Measurements from ENCODE around the gene GVQW3.
A peak's percentile ranks its signal among the peaks of the same experiment; 100 is the strongest.

Gene GVQW3

DNA sequence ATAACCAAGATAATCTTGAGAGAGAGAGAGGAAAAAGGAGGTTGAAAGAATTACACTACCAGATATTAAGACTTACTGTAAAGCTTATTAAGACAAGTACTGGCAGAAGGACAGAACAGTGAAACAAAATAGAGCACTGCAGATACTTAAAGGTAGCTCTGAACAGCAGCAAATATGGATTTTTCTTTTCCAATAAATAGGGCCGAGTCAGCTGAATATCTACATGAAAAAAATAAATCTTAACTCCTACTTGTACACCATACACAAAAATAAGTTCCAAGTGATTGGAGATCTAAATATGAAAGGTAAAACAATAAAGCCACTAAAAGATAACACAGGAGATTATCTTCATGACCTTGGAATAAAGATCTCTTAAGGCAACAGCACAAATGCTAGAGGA is 12.6 kb upstream of the GVQW3 start:
- DNase-seq (ENCODE audit: low spot score in 2 of 2), result no peak
- Histone ChIP-seq H3K36me3 (replicated peaks) (peaks cover 7% of the 10 kb centered on the region), H3K4me1 (peaks cover 13% of the 10 kb centered on the region), H3K27me3 (ENCODE audit: low read depth) (no peaks in the 10 kb centered on the region), H3K9me3 (no peaks in the 10 kb centered on the region), H3K4me3 (no peak overlapping the region)
- in situ Hi-C loops (cut with MboI; ENCODE audit: low sequenced_read_pairs), result no loop called here

- Histone ChIP-seq H3K27me3 (ENCODE audit: low read depth) (no peaks in the 10 kb centered on the region), H3K4me1 (peaks cover 16% of the 10 kb centered on the region), H3K9me3 (no peaks in the 10 kb centered on the region), H3K4me3 (no peak overlapping the region), H3K36me3 (replicated peaks) (peaks cover 5% of the 10 kb centered on the region)
- in situ Hi-C loops (cut with MboI; ENCODE audit: low sequenced_read_pairs), result no loop called here
- no peak for DNase-seq (ENCODE audit: low spot score in 2 of 2)
Measured at GRCh38 chr11:76369406-76369805, 11.7 kb upstream of the GVQW3 start.

DNA sequence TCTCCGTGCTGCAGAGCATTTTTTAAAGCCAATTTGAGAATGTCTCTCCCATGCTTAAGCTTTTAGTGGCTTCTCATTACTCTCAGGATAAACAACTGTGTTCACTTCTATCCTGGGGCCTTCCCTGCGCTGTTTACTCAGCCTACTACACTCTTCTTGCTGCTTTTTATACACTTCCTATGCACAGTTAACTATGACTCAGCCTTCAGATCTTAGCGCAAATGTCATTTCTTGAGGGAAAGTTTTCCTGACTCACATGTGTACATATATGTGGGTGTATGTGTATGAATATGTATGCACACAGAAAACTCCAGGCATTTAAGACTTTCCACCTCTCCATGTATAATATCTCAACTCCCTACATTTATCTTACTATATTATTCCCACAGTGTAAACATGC is 10.0 kb upstream of the GVQW3 start:
- in situ Hi-C loops (cut with MboI; ENCODE audit: low sequenced_read_pairs), result no loop called here
- H3K4me3 ChIP-seq, result no peak overlapping the region
- H3K27me3 ChIP-seq (ENCODE audit: low read depth), result no peaks in the 10 kb centered on the region
- peaks cover 20% of the 10 kb centered on the region for H3K4me1 ChIP-seq
- H3K36me3 ChIP-seq (replicated peaks), result no peaks in the 10 kb centered on the region
- DNase-seq (ENCODE audit: low spot score in 2 of 2), result no peak
- no peaks in the 10 kb centered on the region for H3K9me3 ChIP-seq

- Histone ChIP-seq H3K4me3 (no peak overlapping the region), H3K36me3 (replicated peaks) (0 out of 2 replicates have a peak, but pooled peaks cover 3% of the 10 kb centered on the region), H3K4me1 (peaks cover 19% of the 10 kb centered on the region), H3K27me3 (ENCODE audit: low read depth) (no peaks in the 10 kb centered on the region), H3K9me3 (peaks cover 7% of the 10 kb centered on the region)
- in situ Hi-C loops (cut with MboI; ENCODE audit: low sequenced_read_pairs), result no loop called here
- DNase-seq (ENCODE audit: low spot score in 2 of 2), result no peak
Measured at GRCh38 chr11:76376746-76377558, 4.2 kb upstream of the GVQW3 start.

DNA sequence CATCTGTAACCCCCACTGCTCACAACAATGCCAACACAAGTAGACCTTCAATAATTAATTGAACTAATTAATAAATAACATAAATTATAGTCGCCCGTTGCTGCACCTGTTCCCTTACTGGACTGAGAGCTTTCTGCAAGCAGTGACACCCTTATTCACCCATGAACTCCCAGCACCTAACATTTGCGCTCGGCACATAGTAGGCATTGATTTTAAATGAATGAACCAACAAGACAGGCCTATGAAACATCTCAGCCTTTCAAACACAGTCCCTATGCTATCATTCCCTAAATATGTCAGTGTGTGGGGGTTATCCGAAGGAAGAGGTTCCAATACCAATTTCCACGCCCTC is 1.3 kb upstream of the GVQW3 start:
- 0 out of 2 replicates have a peak, but pooled peaks cover 3% of the 10 kb centered on the region for H3K36me3 ChIP-seq (replicated peaks)
- peak overlapping the region; percentile 63 for H3K4me3 ChIP-seq
- in situ Hi-C loops (cut with MboI; ENCODE audit: low sequenced_read_pairs), result no loop called here
- DNase-seq (ENCODE audit: low spot score in 2 of 2), result no peak
- H3K27me3 ChIP-seq (ENCODE audit: low read depth), result no peaks in the 10 kb centered on the region
- H3K9me3 ChIP-seq, result peaks cover 10% of the 10 kb centered on the region
- peaks cover 15% of the 10 kb centered on the region for H3K4me1 ChIP-seq

DNA sequence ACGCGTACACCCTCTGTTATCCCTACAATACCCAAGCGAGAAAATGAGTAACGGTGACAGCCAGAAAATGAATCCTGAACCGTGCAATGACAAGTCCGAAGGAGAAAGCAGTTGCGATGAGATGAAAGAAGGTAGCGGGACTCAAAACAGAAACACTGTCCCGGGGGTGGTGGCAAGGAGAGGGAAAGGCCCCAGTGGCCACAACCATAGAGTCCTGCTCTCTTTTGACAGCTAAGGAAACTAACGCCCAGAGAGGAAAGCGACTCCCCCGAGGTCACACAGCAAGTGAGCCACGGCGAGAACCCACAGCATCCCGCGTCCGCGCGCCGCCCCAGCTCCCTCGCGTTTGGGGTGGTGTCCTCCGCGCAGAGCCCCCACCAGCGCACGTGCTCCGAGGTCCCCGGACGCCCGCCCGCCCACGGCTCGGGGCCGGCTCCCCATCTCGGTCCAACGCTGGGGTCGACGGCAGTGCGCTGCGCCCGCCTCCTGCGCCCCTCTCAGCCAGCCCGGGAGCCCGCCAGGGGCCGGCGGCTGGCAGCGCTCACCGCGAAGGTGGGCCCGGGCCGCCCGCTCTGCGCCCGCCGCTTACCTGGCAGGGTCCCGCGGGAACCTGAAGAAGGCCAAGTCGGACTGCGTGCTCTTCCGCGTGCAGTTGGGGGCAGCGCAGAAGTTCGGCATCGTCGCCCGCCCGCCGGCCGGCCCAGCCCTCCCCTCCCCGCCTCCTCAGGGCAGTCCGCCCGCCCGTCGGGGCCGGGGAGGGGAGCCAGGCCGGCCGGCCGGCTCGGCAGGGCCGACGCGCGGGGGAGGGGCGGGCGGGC is 755 bp upstream of the GVQW3 start:
- DNase-seq (ENCODE audit: low spot score in 2 of 2), result peak; percentile 21 to 24
- in situ Hi-C loops (cut with MboI; ENCODE audit: low sequenced_read_pairs), result no loop called here

DNA sequence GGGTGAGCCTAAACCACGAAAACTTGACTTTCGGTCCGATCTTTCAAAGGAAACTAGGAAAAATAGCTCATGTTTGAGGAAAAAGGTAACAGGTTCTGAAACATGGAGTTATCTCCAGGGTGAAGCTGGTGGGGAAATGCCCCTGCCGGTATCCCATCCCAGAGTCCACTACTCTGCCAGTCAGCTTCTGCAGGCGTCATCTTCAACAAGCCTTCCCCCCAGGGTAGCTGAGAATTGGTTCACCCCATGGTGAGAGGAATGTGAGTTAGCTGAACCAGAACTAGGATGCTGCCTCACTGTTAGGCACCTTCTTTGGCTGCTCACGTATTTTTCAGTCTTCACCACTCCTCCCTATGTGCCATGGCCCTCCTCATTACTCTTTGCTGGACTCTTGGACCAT is 1.1 kb downstream of the GVQW3 start:
- in situ Hi-C loops (cut with MboI; ENCODE audit: low sequenced_read_pairs), result no loop called here
- DNase-seq (ENCODE audit: low spot score in 2 of 2), result no peak
- Histone ChIP-seq H3K4me1 (peaks cover 12% of the 10 kb centered on the region), H3K9me3 (peaks cover 10% of the 10 kb centered on the region), H3K36me3 (replicated peaks) (0 out of 2 replicates have a peak, but pooled peaks cover 3% of the 10 kb centered on the region), H3K4me3 (no peak overlapping the region), H3K27me3 (ENCODE audit: low read depth) (no peaks in the 10 kb centered on the region)

More for the DNA sequence above, 755 bp upstream of the GVQW3 start:
- H3K9me3 ChIP-seq, result peaks cover 10% of the 10 kb centered on the region
- no peaks in the 10 kb centered on the region for H3K27me3 ChIP-seq (ENCODE audit: low read depth)
- H3K4me3 ChIP-seq, result peak overlapping the region; percentile 63
- 0 out of 2 replicates have a peak, but pooled peaks cover 3% of the 10 kb centered on the region for H3K36me3 ChIP-seq (replicated peaks)
- peaks cover 15% of the 10 kb centered on the region for H3K4me1 ChIP-seq

DNA sequence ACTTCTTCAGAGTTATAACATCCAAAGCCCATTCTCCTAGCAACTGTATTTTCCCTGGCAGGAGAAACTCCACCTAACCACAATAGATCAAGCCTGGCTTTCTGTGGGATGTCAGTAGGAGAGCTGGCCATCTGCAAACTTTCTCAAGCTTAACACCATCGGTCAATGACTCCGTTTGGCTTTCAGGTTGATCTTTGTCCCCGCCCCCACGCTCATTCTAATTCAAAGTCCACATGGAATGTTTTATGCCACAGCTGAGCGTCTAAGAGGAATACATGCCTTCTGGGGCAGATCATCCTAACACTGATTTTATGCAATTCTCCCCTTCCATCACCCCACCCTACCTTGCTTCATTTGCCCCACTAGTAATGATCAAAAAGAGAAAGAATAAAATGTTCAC is 4.8 kb downstream of the GVQW3 start:
- Histone ChIP-seq H3K4me1 (peaks cover 5% of the 10 kb centered on the region), H3K36me3 (replicated peaks) (no peaks in the 10 kb centered on the region), H3K4me3 (no peak overlapping the region), H3K9me3 (peaks cover 10% of the 10 kb centered on the region), H3K27me3 (ENCODE audit: low read depth) (no peaks in the 10 kb centered on the region)
- DNase-seq (ENCODE audit: low spot score in 2 of 2), result peak in 1 of 2 experiments; percentile 34
- in situ Hi-C loops (cut with MboI; ENCODE audit: low sequenced_read_pairs), result no loop called here

GRCh38 chr11:76388408-76388807 is 7.3 kb downstream of the GVQW3 start:
- H3K9me3 ChIP-seq, result no peaks in the 10 kb centered on the region
- DNase-seq (ENCODE audit: low spot score in 2 of 2), result no peak
- H3K4me1 ChIP-seq, result no peaks in the 10 kb centered on the region
- H3K4me3 ChIP-seq, result no peak overlapping the region
- H3K27me3 ChIP-seq (ENCODE audit: low read depth), result no peaks in the 10 kb centered on the region
- in situ Hi-C loops (cut with MboI; ENCODE audit: low sequenced_read_pairs), result no loop called here
- no peaks in the 10 kb centered on the region for H3K36me3 ChIP-seq (replicated peaks)

- H3K36me3 ChIP-seq (replicated peaks), result no peaks in the 10 kb centered on the region
- H3K9me3 ChIP-seq, result no peaks in the 10 kb centered on the region
- no peaks in the 10 kb centered on the region for H3K27me3 ChIP-seq (ENCODE audit: low read depth)
- H3K4me3 ChIP-seq, result no peak overlapping the region
- peaks cover 16% of the 10 kb centered on the region for H3K4me1 ChIP-seq
- no peak for DNase-seq (ENCODE audit: low spot score in 2 of 2)
- in situ Hi-C loops (cut with MboI; ENCODE audit: low sequenced_read_pairs), result no loop called here
Measured at GRCh38 chr11:76391021-76391420, 9.9 kb downstream of the GVQW3 start.

DNA sequence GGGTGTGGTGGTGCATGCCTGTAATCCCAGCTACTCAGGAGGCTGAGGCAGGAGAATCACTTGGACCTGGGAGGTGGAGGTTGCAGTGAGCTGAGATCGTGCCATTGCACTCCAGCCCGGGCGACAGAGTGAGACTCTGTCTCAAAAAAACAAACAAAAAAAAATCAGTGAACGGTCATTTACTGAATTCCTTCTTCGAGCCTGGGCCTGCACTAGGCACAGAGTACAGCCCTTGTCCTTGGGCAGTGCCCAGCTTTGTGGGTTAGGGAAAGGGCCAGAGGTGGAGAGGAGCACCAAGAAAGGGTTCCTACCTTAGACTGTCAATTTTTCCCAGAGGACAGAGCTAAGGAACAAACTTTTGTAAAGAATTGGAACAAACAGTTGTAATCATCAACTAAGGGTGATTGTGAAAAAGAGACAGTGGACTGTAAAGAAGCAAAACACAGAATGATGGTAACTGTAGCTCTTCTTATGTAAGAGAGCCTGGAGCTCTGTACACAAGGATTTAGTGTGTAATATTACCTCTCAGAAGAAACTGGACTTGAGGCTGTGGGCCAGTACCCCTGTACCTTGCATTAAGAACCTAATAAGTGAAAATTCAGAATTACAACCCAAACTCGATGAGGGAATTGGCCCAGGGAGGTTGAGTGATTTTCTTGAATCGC is 10.8 kb downstream of the GVQW3 start:
- DNase-seq (ENCODE audit: low spot score in 2 of 2), result no peak
- Histone ChIP-seq H3K27me3 (ENCODE audit: low read depth) (no peaks in the 10 kb centered on the region), H3K4me3 (no peak overlapping the region), H3K9me3 (no peaks in the 10 kb centered on the region), H3K36me3 (replicated peaks) (no peaks in the 10 kb centered on the region), H3K4me1 (peaks cover 16% of the 10 kb centered on the region)
- in situ Hi-C loops (cut with MboI; ENCODE audit: low sequenced_read_pairs), result no loop called here

GRCh38 chr11:76392870-76393269 is 11.7 kb downstream of the GVQW3 start:
- H3K4me3 ChIP-seq, result no peak overlapping the region
- H3K27me3 ChIP-seq (ENCODE audit: low read depth), result no peaks in the 10 kb centered on the region
- peaks cover 16% of the 10 kb centered on the region for H3K4me1 ChIP-seq
- in situ Hi-C loops (cut with MboI; ENCODE audit: low sequenced_read_pairs), result no loop called here
- H3K9me3 ChIP-seq, result no peaks in the 10 kb centered on the region
- H3K36me3 ChIP-seq (replicated peaks), result no peaks in the 10 kb centered on the region
- DNase-seq (ENCODE audit: low spot score in 2 of 2), result no peak

GRCh38 chr11:76394411-76394810 is 13.3 kb downstream of the GVQW3 start:
- peak; percentile 73 to 88 for DNase-seq (ENCODE audit: low spot score in 2 of 2)
- no peaks in the 10 kb centered on the region for H3K36me3 ChIP-seq (replicated peaks)
- in situ Hi-C loops (cut with MboI; ENCODE audit: low sequenced_read_pairs), result no loop called here
- no peaks in the 10 kb centered on the region for H3K27me3 ChIP-seq (ENCODE audit: low read depth)
- no peak overlapping the region for H3K4me3 ChIP-seq
- no peaks in the 10 kb centered on the region for H3K9me3 ChIP-seq
- peaks cover 19% of the 10 kb centered on the region for H3K4me1 ChIP-seq

DNA sequence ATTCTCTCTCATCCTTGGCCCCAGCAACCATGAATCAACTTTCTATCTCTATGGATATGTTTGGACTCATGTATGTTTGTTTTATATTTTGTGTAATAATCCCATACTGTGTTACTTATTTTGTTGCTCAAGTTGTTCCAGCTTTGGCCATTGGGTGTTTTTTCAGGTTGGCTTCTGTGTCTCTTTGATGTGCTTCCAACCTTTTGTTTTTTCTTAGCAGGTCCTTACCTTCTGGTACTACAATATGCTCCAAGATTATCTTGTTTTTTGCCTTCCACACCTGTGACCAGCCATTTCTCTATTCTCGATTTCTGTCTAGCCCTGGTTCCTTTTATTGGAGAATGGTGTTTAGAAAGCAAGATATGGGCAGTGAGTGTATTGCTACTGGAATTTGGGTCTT is 14.2 kb downstream of the GVQW3 start:
- Histone ChIP-seq H3K4me1 (peaks cover 19% of the 10 kb centered on the region), H3K9me3 (no peaks in the 10 kb centered on the region), H3K27me3 (ENCODE audit: low read depth) (no peaks in the 10 kb centered on the region), H3K4me3 (no peak overlapping the region), H3K36me3 (replicated peaks) (no peaks in the 10 kb centered on the region)
- in situ Hi-C loops (cut with MboI; ENCODE audit: low sequenced_read_pairs), result no loop called here
- DNase-seq (ENCODE audit: low spot score in 2 of 2), result no peak

Measured in HAP-1 (cell line).